Dermis lymphatic vessel endothelial cell (primary cell): ENCODE measurements around the gene AANAT. TPM values are rescaled to one million over a fixed set of nuclear protein-coding genes. Genes with fewer than 3 reads are reported as not detected.

Source experiments
- total RNA-seq: library from RNA; depleted of rRNA; stranded (reverse); fragments of >200 nt; gene quantifications from 2 replicates; pipeline ENCODE4 v1.2.1, GENCODE V29; 2014

AANAT gene
- total RNA-seq: 0.09 TPM in 1 of 2 replicates, not detected in the other

DNA sequence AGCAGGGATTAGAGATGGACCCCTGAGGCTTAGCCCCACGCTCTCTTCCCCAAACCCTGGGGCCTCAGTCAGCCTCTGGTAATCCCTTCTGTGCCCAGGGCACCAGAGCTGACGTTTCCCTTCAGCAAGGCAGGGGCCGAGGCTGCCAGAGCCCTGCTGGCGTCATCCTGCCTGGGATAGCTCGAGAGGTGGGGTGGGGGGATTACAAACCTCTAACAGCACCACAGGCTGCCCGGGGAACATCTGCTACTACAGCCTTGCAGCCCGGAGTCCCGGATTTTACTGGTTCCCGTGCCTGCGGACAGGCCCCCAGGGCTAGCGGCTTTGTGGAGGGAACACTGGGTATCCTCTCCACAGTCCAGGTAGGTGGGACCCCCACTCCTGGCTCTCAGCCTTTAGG is at the start of gene AANAT:
TSS of gene AANAT (plus strand) at position 238 of the 400 bp plus-strand sequence. CDS start 1,144 bp downstream, outside the sequence.

DNA sequence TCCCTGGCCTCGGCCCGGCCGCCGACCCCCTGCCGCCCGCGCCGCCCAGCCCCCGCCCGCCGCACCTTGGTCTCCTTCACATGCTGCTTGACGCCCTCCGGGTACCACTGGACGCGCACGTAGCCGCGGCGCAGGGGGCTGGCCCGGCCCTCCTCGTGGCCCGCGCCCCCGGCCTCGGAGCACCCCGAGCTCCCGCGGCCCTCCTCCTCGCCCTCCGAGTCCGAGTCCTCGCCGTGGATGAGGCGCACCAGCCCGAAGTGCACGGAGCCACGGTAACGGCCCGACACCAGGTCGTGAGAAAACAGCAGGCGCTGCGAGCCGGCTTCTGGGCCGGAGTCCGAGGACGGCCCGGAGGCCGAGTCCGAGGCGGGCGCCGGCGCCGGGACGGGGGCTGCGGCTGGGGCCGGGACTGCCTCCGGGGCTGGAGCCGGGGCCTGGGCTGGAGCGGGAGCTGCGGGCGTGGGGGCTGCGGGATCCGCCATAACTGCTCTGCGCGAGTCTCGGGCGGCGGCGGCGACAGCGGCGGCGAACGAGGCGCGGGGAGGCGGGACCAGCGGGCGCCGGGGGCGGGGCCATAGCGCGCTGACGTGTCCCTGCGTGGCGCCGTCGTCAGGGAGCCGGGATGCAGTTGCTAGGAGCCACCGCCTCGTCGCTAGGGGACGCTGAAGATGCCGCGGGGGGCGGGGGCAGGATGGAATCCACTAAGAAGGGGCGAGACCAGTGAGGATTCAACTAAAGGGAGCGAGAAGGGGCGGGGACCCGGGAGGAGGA is 14.6 kb upstream of the AANAT start, which contains the start of gene UBE2O:
TSS of gene UBE2O (minus strand) at position 493 of the 771 bp plus-strand sequence. CDS start at position 482, 11 bp downstream.

DNA sequence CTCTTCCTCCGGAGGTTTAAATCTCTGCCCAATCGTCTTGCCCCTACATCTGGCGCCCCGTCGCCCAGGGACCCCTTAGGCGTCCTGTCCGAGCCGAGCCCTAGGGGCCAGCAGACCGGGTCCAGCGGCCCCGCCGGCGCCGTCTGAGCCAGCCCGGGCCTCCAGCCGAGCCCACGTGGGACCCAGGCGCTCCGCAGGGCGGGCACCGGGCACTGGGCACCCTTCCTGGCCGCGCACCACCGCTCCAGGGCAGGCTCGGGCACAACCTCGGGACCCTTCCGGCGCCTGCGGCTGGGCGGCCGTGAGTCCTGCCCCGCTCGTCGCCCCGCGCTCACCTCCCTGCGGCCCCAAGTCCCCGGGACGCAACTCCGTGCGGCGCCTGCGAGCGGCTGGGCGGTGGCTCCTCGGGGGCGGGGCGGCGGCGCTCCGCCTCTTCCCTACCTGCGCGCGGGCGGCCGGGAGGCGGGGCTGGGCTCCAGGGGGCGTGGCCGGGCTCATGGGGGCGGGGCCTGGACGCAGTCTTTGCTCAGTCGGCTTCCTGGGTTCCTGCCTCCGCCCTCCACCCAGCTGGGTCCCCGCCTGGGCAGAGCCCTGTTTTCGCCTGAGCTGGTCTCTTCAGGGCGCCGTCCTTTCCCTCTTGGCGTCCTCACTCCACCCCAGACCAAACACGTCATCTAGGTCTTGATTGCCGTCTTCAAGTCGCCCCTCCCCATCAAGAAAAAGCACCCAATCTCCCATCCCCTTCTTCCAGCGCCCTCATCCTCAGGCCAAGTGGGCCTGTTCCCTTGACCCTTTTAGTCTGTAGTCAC is 33.8 kb downstream of the AANAT start, which contains the start of gene RHBDF2:
TSS of gene RHBDF2 (minus strand) at position 406 of the 809 bp plus-strand sequence. CDS start 19,899 bp downstream, outside the sequence.

Other genes starting within 250 kb of the AANAT start
- 0.34 and 0.43 TPM in 2 replicates for gene RNF157, start 227.1 kb upstream of the AANAT start, total RNA-seq
- 6.4 and 7.9 TPM in 2 replicates for gene UBALD2, start 202.3 kb upstream of the AANAT start, total RNA-seq
- 8.7 and 11.9 TPM in 2 replicates for gene QRICH2, start 159.3 kb upstream of the AANAT start, total RNA-seq
- 98.3 and 149 TPM in 2 replicates for gene PRPSAP1, start 113.7 kb upstream of the AANAT start, total RNA-seq
- gene SPHK1, start 83.0 kb upstream of the AANAT start, total RNA-seq: 263 and 383 TPM in 2 replicates
- 11.7 and 16.2 TPM in 2 replicates for gene UBE2O, start 14.5 kb upstream of the AANAT start, total RNA-seq
- gene RHBDF2, start 33.8 kb downstream of the AANAT start, total RNA-seq: 7.9 and 9.4 TPM in 2 replicates
- 0.95 and 3.3 TPM in 2 replicates for gene CYGB, start 70.1 kb downstream of the AANAT start, total RNA-seq
- 0.17 and 0.54 TPM in 2 replicates for gene PRCD, start 72.4 kb downstream of the AANAT start, total RNA-seq
- 0.11 and 0.17 TPM in 2 replicates for gene ST6GALNAC2, start 118.3 kb downstream of the AANAT start, total RNA-seq
- gene ST6GALNAC1, start 176.2 kb downstream of the AANAT start, total RNA-seq: not detected in 2 replicates
- gene MXRA7, start 243.4 kb downstream of the AANAT start, total RNA-seq: 110 and 145 TPM in 2 replicates